NCI-H1092 treated with DMSO at 0.1 percent for 48 hours (cell line): ENCODE data around the gene SLC25A45.
"Not testable (repeated sequence)": the region's sequence is repeated elsewhere in the genome, so short reads cannot be mapped to it uniquely, and the experiment has no call there.

Experiments
- DNase-seq: peaks from one replicate; lab custom pipeline; 2025; lab: John Stamatoyannopoulos, UW

The SLC25A45 gene

DNA sequence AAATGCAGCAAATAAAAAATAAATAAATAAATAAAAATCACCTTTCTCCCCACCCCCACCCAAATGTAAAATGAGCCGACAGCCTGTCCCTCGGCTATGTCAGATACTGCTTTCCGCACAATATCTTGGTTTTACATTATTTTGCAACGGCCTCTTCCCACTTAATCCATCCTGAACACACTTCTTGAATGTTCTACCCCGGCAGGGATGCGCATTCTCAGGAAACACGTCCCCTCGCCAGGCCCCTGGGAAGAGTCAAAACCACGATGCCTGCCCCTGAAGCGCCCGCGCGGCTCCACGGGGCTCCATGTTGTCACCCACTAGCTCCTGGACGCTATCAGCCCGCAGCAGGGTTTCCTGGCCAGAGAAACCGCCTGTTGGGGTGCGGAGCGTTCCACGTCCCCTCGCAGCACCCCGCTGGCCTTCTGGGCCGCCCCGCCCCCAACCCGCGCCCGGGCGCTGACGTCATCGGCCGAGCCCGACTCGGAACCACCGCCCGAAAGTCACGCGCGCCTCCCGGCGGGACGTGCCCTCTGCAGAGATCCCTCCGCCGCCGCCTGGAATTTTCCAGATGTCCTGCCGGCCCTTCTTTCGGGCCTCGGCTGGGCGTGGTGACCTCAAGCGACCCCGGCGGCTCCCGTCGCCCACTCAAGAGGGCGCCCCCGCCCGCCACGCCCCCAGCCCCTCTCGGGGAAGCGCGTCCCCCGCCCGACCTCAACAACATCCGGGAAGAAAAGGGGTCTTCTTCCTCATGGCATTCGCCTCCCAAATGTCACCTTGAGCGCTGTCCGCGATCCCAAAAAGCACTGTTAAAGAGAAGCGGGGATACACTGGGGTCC is 39.6 kb upstream of the SLC25A45 start:
- peak; percentile 84 for DNase-seq

DNA sequence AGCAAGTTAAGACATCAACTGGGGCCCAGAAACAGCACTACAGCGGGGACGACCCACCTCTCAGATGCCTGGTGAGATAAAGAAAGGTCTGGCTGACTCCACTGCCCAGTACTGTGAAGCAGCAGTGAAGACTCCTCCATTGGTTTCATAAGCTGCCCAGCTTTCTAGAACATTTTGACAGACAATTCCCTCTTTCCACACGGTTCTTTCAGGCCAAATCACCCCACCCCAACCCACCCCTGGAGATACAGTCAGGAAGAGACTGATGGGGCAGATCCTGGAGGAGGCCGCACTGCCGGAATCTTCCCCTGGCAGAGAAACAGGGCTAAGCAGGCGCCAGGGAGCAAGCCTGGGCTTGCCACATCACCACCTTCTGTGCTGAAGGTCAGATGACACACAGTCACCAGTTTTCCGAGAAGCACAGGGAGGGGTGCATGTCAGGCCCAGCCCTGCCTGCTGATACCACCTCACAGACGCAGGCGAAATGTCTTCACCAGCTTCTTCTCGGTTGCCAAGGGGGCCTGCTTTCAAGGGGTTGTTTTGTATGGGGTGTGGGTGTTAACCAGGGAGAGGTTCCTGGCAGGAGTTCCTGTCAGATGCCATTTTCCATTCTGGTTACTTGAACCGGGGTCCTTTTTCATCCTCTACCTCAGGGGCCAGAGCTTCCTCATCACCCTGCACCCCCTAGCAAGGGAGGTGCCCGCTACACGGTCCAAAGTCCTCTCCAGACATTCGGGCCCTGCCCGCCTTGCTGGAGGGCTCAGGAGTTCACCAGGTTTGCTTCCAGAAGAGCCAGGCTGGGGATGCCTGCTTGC is 38.7 kb upstream of the SLC25A45 start:
- peak; percentile 62 for DNase-seq

DNA sequence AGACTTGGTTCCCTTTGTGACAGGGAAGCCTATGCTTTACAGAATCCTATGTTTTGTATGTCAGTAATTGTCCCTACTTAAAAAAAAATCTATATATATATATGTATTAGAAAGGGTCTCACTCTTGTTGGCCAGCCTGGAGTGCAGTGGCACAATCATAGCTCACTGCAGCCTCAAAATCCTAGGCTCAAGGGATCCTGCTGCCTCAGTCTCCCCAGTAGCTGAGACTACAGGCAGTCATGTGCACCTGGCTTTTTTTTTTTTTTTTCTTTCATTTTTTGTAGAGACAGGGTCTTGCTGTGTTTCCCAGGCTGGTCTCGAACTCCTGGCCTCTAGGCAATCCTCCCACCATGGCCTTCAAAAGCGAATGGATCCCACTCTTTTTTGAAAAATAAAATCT is 38.1 kb upstream of the SLC25A45 start:
- DNase-seq: no peak

DNA sequence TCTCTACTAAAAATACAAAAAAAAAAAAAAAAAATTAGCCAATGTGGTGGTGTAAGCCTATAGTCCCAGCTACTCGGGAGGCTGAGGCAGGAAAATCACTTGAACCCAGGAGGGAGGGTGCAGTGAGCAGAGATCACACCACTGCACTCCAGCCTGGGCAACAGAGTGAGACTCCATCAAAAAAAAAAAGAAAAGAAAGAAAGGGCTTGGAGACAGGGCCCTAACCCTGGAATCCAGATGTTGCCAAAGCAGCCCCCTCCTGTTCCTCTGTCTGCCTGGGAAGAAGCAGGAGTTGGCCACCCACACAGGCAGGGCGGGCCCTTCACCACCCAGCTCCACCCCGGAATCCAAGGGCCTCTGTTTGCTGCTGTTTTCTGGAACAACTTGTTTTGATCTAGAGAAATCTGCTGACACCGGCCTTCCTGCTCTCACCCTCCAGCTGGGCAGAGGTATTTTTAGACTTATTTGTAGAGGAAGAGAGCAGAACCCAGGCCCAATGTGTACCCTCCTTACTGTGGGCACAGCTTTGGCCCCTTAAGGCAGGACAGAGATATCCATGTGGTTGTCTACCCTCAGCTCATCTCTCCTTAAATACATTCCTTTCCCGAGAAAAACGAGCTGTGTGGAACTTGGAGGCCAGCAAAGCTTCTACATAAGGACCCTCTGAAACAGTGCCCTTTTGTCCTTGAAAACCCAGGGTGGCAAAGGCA is 37.5 kb upstream of the SLC25A45 start:
- DNase-seq: no peak

DNA sequence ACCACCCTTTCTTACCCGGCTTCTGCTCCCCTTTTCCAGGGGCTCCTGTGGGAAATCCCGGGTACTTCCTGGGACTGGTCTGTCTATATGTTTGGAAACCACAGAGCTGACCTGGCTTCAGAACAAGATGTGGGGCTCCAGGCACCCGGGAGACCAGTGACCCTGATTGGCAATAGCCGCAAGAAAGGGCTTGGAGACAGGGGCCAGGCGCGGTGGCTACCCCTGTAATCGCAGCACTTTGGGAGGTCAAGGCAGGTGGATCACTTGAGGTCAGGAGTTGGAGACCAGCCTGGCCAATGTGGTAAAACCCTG is 37.0 kb upstream of the SLC25A45 start:
- DNase-seq: no peak

DNA sequence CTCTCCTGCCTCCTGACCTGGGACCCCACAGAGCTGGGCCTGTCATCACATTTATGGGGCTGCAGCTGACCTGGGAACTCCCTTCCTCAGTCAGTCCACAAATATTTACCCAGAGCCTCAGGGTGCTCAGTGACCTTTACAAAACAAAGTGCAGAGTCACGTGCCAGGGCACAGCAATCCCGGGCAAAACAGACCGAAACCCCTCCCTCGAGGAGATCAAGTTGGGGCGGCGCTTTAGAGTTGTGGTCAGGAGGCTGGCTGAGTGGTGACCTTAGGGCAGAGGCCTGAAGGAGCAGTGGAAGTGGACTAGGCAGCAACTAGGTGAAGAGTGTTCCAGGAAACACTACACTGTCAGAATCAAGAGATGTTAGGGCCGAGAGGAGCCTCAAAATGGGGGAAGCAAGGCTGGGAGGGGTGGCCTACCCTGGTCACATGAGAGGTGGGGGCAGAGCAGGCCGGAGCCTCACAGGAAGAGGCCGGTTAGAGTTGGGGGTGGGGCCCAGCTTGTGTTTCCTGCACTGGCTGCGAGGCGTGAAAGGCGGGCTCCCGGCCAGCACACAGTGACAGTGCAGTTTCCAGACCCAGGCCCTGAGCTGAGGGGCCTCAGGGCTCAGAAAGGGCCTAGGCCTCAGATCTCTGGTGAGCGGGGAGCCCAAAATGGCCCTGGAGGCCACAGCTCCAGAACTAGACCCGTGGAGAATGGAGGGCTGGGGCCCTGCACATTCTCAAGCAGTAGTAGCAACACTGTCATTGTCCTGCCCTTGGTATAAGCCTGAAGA is 36.4 kb upstream of the SLC25A45 start:
- DNase-seq: peak; percentile 89

DNA sequence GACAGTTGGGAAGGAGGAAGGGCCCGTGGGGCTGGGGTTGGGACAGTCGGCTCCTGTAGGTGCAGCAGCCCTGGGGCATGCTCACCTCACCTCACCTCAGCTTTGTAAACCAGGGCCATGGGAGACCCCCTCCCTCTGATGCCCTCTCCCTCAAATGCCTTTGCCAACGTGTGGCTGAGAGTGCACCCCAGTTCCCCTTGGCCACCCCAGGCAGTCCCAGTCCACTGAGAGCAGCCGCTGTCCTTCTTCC is 35.9 kb upstream of the SLC25A45 start:
- DNase-seq: no peak

DNA sequence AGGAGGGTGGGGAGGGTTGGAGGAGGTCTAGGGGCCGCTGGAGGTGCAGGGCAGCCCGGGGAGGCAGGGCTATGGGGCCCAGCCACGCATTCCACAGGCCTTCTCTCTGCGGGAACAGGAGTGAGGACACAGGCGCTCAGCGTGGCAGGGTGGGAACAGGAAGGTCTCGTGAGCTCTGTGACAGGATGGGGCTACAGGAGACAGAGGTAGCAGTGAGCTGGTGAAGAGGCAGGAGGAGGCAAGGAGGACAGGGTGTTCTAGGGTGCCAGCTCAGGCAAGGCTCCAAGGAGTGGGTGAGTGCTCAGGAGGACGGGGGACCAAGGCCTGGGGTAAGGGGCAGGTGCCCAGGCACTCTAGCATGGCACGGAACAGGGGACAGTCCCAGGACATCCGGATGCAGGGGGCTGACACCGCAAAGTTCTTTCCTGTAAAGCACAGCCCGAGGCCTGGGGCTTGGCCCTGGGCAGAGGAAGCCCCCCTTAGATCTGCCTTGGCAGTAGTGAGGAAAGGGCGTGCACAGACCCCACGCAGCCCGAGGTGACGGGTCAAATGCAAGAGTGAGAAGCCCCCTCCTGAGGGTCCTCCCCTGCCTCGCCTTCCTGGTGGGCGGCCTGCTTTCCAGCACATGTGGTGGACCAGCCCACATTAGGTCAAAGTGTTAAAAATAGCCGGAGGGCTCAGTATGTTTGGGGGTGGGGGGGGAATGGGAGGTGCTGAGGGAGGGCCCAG is 35.4 kb upstream of the SLC25A45 start:
- DNase-seq: no peak

DNA sequence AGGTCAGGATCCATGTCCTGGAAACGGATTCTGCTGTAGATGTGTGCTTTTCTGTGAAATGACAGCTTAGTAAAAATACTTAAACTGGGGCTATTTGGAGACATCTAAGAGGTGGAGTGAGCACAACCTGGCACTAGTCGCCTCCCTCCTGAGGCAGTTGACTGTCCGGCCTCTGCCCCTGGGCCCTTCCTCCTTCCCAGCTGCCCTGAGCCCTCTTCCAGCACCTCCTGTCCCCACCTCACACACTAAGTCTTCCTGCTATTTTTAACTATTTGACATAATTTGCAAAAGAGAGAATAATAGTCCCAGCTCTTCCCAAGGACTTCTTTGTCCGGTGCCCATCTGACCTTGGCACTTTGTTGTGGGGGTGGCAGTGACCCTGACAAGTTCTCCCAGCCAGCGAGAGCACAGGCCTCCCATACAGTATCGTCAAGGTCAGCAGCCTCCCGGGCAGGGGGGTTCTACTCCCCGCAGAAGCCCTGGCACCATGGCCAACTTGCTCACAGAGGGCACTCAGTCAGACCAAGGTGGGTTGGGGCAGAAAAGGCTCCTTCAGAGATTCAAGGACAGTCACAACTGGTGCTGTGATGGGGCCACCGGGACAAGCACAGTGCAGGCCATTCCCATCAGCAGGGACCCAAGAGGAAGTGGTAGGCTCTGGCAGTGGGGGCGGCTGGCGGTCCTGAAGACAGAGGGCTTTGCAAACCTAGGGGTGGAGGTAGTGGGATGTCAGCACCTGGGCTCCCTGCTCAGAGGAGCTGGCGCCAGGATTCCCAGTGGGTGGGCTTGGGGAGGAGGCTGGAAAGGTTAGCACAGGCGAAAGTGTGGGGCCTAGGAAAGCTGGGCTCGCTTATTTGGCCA is 34.6 kb upstream of the SLC25A45 start:
- DNase-seq: no peak

DNA sequence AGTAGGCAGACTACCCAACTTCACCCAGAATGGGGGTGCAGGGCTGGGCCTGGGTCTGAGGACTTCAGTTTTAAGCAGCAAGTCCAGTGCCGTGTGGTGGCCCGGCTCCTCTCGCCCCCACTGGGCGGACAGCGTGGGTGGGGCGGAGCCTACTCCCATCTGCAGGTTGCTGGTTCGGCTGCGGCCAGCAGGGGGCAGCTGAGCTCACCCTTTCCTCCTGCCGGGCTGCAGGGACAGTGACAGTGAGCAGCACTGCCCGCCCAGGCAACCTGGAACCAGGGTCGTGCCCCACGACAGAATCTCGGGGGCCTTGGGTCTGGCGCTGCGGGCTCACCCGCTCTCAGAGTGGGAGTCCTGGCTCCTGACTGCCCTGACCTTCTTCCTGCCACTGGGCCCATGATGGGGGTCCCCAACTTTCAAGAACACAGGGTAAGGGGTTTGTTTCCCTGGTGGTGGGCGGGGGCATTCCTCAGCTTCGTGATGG is 33.9 kb upstream of the SLC25A45 start:
- DNase-seq: peak; percentile 80

DNA sequence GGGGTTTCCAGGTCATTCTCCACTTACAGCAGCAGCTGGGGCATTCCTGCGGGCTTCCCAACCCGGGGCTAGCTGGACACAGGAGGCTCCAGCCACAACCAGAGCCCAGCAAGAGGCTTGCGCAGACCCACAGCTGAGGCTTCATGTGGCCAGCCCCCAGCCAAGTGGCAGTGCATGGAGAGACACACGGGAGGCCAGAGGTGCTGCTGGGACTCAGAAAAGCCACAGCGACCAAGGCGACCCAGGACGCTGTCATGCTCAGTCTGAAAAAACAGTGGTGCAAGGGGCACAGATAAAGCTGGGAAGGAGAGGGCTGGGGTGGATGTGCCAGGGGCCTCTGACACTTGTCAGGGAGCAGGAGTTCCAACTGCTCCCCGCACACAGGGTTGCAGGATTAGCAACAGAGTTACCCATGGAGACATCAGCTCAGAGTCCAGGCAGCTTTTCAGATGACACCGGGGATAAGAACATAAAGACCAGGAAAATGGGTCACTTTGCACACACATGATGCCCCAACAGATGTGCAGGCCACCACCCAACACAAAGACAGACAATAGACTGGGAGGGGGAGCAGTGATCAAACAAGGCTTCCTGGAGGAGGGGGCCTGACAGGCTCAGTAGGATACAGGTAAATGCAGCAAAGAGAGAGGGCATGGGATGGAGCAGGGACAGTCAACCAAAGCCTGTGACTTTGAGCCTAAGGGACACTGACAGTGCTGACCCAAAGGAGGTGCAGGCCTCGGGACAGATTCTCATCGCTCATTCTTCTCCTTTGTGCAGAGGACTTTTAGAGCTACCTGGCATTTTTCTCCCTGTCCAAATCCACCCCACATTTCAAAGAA is 33.3 kb upstream of the SLC25A45 start:
- DNase-seq: no peak

DNA sequence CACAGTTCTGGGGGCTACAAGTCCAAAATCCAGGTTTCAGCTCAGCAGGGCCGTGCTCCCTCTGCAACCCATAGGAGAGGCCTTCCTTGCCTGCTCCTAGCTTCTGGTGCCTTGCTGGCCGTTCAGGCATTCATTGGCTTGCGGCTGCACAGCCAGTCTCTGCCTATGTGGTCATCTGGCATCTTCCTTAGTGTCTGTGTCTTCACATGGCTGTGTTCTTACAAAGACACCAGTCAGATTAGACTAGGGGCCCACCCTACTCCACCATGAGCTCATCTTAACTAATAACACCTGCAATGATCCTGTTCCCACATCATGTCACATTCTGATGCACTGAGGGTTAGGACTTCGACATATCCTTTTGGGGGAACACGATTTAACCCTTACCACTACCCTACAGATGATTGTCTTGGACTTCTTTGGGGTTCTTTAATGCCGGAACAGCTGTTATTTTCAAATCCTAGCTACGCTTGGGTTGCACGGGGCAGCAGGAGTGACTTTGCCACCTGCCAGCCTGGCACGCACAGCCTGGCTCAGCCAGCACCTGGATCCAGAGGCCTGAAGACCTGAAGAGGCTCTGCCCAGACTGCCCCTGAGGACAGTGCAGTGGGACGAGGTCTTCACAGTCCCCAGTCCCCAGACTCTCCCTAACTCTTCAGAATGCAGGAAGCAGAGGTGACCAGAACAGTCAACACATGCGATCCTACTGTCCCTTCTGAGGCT is 32.5 kb upstream of the SLC25A45 start:
- no peak for DNase-seq

DNA sequence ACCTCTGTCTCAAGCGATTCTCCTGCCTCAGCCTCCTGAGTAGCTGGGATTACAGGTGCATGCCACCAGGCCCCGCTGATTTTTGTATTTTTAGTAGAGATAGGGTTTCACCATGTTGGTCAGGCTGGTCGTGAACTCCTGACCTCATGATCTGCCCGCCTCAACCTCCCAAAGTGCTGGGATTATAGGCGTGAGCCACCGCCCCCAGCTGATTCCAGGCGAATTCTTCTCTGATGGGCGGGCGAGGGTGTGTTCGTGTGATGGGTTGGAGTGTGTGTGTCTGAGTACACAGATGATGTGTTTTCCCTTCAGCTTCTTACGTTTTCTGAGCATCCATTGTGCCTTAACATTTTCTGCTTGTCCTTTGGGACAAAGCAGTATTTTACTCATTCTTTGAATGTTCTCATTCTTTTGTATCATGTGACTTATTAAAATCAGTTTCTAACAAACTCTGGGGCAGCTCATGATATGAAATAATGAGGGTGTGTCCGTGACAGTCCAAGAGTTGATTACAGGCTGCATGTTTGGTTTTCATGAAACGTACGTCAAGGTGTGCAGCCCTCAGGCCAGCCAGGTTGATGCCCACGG is 30.7 kb upstream of the SLC25A45 start:
- not testable (repeated sequence) for DNase-seq

DNA sequence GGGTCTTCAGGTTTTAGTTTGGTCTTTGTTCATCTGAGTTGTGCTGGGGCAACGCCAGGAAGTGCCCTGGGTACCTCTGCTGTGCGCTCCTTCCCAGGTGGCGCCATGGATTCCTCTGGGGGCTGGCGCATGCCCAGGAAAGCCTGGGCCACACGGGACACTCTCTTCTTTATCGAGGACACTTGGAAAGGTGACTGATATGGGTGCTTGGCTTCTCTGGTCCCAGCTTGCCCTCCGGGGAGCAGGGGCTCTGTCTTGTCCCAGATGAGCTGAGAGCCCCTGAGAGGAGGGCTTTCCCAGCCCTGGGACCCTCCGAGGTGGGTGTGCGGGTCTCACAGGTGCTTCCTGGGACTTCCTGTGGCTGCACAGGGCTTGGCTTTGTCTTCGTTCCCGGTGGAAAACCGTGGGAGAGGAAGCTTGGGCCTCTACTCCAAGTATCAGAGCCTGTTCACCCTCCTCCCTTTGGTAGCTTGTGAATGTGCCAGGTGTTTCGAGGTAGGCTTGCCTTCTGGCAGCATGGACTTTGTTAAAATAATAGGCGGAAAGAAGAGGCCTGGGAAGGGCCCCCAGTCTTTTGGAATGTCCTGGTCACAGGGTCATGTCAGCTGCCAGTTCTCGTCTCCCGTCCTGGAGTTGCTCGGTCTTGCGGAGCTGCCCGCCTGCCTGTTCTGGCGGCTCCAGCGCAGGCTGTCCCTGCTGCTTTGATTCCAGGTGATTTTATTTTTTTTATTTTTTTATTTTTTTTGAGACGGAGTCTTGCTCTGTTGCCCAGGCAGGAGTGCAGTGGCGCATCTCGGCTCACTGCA is 30.0 kb upstream of the SLC25A45 start:
- DNase-seq: no peak

DNA sequence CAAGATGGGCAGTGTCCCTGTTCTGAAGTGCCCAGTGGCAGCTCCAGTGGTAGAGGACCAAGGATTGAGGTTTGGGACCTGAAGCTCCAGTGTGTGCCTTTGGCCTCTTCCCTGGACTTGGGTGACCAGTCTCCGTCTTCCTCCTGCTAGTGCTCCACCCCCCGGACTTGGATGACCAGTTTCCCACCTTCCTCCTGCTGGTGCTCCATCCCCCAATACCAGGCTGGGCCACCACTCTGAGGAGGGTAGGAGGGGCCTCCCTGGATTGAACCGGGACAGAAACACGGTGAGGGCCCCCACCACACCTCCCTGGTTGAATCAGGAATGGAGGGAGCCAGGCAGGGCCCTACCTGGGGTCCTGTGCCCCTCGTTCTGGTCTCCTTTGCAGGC is 29.2 kb upstream of the SLC25A45 start:
- DNase-seq: no peak

DNA sequence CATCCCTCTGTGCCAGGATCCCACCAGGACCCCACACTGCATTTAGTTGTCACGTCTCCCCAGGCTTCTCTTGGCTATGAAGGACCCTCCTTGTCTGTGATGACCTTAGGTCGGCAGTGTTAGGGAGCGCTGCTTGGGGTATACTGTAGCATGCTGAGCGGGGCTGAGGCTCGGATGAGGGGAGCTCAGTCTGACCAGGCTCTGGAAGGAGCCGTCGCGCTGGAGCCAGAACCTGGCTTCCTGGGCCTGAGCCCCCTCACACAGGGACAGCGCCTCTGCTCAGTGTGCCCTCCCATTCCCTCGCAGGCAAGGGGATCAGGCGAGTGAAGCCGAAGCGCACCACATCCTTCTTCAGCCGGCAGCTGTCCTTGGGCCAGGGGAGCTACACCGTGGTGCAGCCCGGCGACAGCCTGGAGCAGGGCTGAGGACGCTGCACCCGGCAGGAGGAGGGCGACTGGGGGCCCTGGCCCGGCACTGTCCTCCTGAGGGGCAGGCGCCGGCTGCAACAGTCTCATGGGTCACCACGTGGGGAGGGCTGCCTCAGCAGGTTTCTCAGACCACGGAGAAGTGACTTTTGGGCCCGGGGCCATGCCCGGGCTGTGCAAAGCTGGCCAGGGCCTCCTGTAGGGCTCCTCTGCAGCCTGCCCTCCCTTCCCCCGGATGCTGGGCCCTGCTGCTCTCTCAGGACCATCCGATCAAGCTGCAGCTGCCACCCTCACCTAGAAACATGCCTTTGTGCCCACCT is 28.7 kb upstream of the SLC25A45 start:
- no peak for DNase-seq
